K562 (cell line): ENCODE data around the gene EPB41L4B.

ENCODE experiments used
- SRSF1 ChIP-seq: fragments of 200-400 bp; formaldehyde crosslinking; IDR thresholded peaks from 2 replicates; pipeline ENCODE4 v1.6.1; 2017; ENCODE audit warnings: mild to moderate bottlenecking, low read depth, low read length, moderate library complexity
- ZNF280B ChIP-seq: fragments of 250-450 bp; sonication (Bioruptor Pico); IDR thresholded peaks from 2 replicates; pipeline ENCODE4 v1.5.1; 2021; ENCODE audit warnings: mild to moderate bottlenecking
- TF ChIP-seq, protein P1 (sequence below): fragments of 450-650 bp; IDR thresholded peaks from 2 replicates; pipeline ENCODE4 v1.6.1; 2018; ENCODE audit not compliant: partially characterized antibody

- TF ChIP-seq, protein P1, sequence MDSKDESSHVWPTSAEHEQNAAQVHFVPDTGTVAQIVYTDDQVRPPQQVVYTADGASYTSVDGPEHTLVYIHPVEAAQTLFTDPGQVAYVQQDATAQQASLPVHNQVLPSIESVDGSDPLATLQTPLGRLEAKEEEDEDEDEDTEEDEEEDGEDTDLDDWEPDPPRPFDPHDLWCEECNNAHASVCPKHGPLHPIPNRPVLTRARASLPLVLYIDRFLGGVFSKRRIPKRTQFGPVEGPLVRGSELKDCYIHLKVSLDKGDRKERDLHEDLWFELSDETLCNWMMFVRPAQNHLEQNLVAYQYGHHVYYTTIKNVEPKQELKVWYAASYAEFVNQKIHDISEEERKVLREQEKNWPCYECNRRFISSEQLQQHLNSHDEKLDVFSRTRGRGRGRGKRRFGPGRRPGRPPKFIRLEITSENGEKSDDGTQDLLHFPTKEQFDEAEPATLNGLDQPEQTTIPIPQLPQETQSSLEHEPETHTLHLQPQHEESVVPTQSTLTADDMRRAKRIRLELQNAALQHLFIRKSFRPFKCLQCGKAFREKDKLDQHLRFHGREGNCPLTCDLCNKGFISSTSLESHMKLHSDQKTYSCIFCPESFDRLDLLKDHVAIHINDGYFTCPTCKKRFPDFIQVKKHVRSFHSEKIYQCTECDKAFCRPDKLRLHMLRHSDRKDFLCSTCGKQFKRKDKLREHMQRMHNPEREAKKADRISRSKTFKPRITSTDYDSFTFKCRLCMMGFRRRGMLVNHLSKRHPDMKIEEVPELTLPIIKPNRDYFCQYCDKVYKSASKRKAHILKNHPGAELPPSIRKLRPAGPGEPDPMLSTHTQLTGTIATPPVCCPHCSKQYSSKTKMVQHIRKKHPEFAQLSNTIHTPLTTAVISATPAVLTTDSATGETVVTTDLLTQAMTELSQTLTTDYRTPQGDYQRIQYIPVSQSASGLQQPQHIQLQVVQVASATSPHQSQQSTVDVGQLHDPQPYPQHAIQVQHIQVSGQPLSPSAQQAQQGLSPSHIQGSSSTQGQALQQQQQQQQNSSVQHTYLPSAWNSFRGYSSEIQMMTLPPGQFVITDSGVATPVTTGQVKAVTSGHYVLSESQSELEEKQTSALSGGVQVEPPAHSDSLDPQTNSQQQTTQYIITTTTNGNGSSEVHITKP, result no peak
- TF ChIP-seq ZNF280B (CRISPR knock-in tag) (no peak), SRSF1 (no peak)
Measured at GRCh38 chr9:109283012-109283411, 37.8 kb downstream of the EPB41L4B start.
